ENCODE data around the gene HHAT.
"Not testable (repeated sequence)": the region's sequence is repeated elsewhere in the genome, so short reads cannot be mapped to it uniquely, and the experiment has no call there.

HHAT gene

DNA sequence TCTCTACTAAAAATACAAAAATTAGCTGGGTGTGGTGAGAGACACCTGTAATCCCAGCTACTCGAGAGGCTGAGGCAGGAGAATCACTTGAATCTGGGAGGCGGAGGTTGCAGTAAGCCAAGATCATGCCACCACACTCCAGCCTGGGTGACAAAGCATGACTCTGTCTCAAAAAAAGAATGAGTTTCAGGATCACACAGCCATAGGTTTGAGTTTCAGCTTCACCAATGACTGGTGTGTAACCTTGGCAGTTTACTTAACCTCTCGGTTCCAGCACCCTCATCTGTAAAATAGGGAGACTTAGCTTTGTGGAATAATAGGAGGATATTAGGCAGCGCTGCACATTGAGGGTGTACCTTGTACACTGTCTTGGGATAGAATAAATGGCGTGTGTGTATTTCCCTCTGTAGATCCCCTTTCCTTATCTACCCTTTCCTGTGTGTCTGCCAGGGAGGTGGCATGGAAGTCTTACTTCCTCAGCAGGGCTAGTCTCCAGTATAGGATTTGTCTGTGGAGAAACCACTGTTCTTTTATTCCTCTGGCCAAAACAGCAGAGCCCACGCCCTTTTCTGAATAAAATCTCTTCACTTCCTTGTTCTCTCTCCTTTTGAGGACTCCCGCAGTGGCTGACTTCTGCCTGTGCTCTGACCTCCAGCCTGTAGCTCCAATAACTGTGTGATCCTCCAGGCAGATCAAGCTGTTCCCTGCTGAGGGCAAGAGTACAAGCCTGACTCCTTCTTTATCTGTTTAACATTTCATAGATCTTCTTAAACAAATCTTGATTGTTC, 90.4 kb downstream of the HHAT start:
- no peak overlapping the region for H3K4me3 ChIP-seq (replicated peaks; ENCODE audit: low read depth, low read length)
- H3K36me3 ChIP-seq (ENCODE audit: control insufficient read depth, insufficient read depth, low read length): no peaks in the 10 kb centered on the region
- TF ChIP-seq, protein P1, sequence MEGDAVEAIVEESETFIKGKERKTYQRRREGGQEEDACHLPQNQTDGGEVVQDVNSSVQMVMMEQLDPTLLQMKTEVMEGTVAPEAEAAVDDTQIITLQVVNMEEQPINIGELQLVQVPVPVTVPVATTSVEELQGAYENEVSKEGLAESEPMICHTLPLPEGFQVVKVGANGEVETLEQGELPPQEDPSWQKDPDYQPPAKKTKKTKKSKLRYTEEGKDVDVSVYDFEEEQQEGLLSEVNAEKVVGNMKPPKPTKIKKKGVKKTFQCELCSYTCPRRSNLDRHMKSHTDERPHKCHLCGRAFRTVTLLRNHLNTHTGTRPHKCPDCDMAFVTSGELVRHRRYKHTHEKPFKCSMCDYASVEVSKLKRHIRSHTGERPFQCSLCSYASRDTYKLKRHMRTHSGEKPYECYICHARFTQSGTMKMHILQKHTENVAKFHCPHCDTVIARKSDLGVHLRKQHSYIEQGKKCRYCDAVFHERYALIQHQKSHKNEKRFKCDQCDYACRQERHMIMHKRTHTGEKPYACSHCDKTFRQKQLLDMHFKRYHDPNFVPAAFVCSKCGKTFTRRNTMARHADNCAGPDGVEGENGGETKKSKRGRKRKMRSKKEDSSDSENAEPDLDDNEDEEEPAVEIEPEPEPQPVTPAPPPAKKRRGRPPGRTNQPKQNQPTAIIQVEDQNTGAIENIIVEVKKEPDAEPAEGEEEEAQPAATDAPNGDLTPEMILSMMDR (IDR thresholded peaks at IDR 0.05; ENCODE audit: insufficient read depth, low read length, poor library complexity, severe bottlenecking): no peak
- H3K27me3 ChIP-seq (replicated peaks; ENCODE audit: control insufficient read depth, insufficient read depth, low read length): no peaks in the 10 kb centered on the region
- DNase-seq (ENCODE audit: extremely low read depth, insufficient read length): no peak

DNA sequence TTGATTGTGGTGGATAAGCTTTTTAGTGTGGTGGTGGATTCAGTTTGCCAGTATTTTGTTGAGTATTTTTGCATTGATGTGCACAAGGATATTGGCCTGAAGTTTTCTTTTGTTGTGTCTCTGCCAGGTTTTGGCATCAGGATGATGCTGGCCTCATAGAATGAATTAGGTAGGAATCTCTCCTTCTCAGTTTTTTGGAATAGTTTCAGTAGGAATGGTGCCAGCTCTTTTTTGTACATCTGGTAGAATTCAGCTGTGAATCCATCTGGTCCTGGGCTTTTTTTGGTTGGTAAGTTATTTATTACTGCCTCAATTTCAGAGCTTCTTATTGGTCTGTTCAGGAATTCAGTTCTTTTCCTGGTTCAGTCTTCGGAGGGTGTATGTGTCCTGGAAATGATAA, 98.0 kb downstream of the HHAT start:
- DNase-seq (ENCODE audit: extremely low read depth, insufficient read length); H3K27me3 ChIP-seq (replicated peaks; ENCODE audit: control insufficient read depth, insufficient read depth, low read length); H3K4me3 ChIP-seq (replicated peaks; ENCODE audit: low read depth, low read length); H3K36me3 ChIP-seq (ENCODE audit: control insufficient read depth, insufficient read depth, low read length): not testable (repeated sequence)

DNA sequence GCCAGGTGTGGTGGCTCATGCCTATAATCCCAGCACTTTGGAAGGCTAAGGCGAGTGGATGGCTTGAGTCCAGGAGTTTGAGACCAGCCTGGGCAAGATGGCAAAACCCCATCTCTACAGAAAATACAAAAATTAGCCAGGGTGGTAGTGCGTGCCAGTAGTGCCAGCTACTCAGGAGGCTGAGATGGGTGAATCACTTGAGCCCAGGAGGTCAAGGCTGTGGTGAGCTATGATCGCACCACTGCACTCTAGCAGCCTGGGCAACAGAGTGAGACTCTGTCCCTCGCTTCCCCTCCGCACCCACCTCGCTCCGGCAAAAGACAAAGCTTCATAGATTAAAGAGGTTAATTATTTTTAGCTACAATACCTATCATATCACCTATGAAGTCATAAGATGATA, 100.0 kb downstream of the HHAT start:
- TF ChIP-seq, protein P1 (IDR thresholded peaks at IDR 0.05; ENCODE audit: insufficient read depth, low read length, poor library complexity, severe bottlenecking): no peak
- H3K4me3 ChIP-seq (replicated peaks; ENCODE audit: low read depth, low read length): no peak overlapping the region
- H3K36me3 ChIP-seq (ENCODE audit: control insufficient read depth, insufficient read depth, low read length): no peaks in the 10 kb centered on the region
- no peaks in the 10 kb centered on the region for H3K27me3 ChIP-seq (replicated peaks; ENCODE audit: control insufficient read depth, insufficient read depth, low read length)
- DNase-seq (ENCODE audit: extremely low read depth, insufficient read length): no peak

DNA sequence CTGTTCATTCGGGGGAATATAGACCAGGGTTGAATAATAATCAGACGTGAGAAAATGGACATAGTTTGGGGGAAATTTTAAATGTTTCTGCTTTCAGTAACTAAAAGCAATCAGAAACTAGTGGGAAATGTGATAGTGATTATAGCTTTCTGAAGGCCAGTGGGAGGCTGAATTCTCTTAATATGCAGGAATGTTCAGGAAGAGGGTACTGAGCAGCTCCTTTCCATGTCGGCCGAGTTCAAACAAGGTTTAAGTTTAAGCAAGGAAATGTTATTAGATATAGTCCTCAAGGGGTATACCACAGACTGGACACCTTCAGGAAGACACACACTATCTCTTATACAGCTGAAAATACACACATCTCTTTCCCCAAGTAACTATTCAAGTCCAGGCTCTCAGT, 105.5 kb downstream of the HHAT start:
- DNase-seq (ENCODE audit: extremely low read depth, insufficient read length): no peak
- Histone ChIP-seq H3K36me3 (ENCODE audit: control insufficient read depth, insufficient read depth, low read length) (no peaks in the 10 kb centered on the region), H3K27me3 (replicated peaks; ENCODE audit: control insufficient read depth, insufficient read depth, low read length) (no peaks in the 10 kb centered on the region), H3K4me3 (replicated peaks; ENCODE audit: low read depth, low read length) (no peak overlapping the region)
- TF ChIP-seq, protein P1 (IDR thresholded peaks at IDR 0.05; ENCODE audit: insufficient read depth, low read length, poor library complexity, severe bottlenecking): no peak

DNA sequence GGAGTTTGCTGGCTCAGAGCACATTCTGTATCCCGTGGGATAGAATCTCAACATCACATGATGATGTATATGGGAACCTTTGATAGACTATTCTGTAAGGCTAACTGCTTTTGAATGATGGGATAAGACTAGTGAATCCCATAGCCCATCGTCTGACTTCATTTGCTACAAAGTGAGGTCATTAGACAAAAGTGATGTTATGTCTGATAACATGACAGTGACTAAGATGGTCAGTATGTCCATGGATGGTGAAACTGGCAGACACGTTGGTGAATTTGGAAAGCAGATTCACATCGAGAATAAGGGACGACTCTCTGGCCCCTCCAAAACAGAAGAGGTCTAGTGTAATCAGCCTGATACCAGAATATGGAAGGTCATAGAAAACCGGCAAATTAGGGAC, 108.4 kb downstream of the HHAT start:
- Histone ChIP-seq H3K36me3 (ENCODE audit: control insufficient read depth, insufficient read depth, low read length) (no peaks in the 10 kb centered on the region), H3K27me3 (replicated peaks; ENCODE audit: control insufficient read depth, insufficient read depth, low read length) (no peaks in the 10 kb centered on the region), H3K4me3 (replicated peaks; ENCODE audit: low read depth, low read length) (no peak overlapping the region)
- no peak for DNase-seq (ENCODE audit: extremely low read depth, insufficient read length)
- TF ChIP-seq, protein P1 (IDR thresholded peaks at IDR 0.05; ENCODE audit: insufficient read depth, low read length, poor library complexity, severe bottlenecking): no peak

DNA sequence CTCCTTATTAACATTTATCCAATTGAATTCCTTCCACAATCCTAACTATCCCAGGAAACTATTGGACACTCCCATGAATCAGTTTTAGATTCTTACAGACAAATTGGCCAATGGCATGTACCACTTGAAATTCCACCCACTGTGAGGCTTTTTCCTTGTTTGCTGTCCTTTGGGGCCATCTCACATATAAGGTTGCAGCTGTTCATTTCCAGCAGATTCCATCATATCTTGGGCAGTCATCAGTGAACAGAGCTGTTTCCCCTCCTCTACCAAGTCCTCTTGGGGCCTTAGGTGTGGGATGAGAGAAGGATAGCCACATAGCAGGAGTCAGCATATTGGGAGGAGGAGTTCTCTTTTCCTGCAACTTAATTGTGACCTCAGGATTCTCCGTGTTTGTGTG, 109.1 kb downstream of the HHAT start:
- no peak for DNase-seq (ENCODE audit: extremely low read depth, insufficient read length)

More for the DNA sequence above, 109.1 kb downstream of the HHAT start:
- no peak overlapping the region for H3K4me3 ChIP-seq (replicated peaks; ENCODE audit: low read depth, low read length)
- H3K36me3 ChIP-seq (ENCODE audit: control insufficient read depth, insufficient read depth, low read length): no peaks in the 10 kb centered on the region
- H3K27me3 ChIP-seq (replicated peaks; ENCODE audit: control insufficient read depth, insufficient read depth, low read length): no peaks in the 10 kb centered on the region
- TF ChIP-seq, protein P1 (IDR thresholded peaks at IDR 0.05; ENCODE audit: insufficient read depth, low read length, poor library complexity, severe bottlenecking): no peak
